HepG2 (cell line): ENCODE measurements around the gene VPS54. TPM values are rescaled to one million over a fixed set of nuclear protein-coding genes. Genes with fewer than 3 reads are reported as not detected.

ENCODE experiments used
- ARID5B ChIP-seq: IDR thresholded peaks from 2 replicates; pipeline ENCODE4 v1.4.0; 2020; ENCODE audit warnings: mild to moderate bottlenecking, missing genetic modification reagents
- ATF6 ChIP-seq: sonication (generic); formaldehyde crosslinking; conservative IDR thresholded peaks from 2 replicates; pipeline ENCODE4 v1.4.0; 2020; ENCODE audit warnings: missing genetic modification reagents
- ETV5 ChIP-seq: IDR thresholded peaks from 2 replicates; pipeline ENCODE4 v1.6.1; 2018; ENCODE audit warnings: missing biosample characterization, missing genetic modification reagents, inconsistent platforms, borderline replicate concordance
- HNRNPH1 ChIP-seq: fragments of 200-400 bp; formaldehyde crosslinking; optimal IDR thresholded peaks from 2 replicates; pipeline ENCODE3; 2017; ENCODE audit warnings: mild to moderate bottlenecking, low read depth, low read length
- IRF2 ChIP-seq: IDR thresholded peaks from 2 replicates; pipeline ENCODE4 v1.6.1; 2018; ENCODE audit warnings: missing genetic modification reagents, missing compliant biosample characterization
- MLXIP ChIP-seq: sonication (generic); formaldehyde crosslinking; IDR thresholded peaks from 2 replicates; pipeline ENCODE4 v1.9.0; 2021; ENCODE audit warnings: missing genetic modification reagents, borderline replicate concordance
- NCOA5 ChIP-seq: sonication (generic); formaldehyde crosslinking; IDR thresholded peaks from 2 replicates; pipeline ENCODE4 v1.4.0; 2020; ENCODE audit warnings: missing genetic modification reagents
- NR3C1 ChIP-seq: sonication (generic); formaldehyde crosslinking; IDR thresholded peaks from 2 replicates; pipeline ENCODE4 v1.4.0; 2020; ENCODE audit warnings: missing genetic modification reagents
- PITX1 ChIP-seq: sonication (generic); formaldehyde crosslinking; IDR thresholded peaks from 2 replicates; pipeline ENCODE4 v1.5.1; 2020; ENCODE audit warnings: mild to moderate bottlenecking, missing genetic modification reagents
- POLR2G ChIP-seq: fragments of 200-400 bp; formaldehyde crosslinking; IDR thresholded peaks from 2 replicates; pipeline ENCODE4 v1.6.1; 2018; ENCODE audit warnings: mild to moderate bottlenecking, low read depth, low read length, moderate library complexity
- RAD21 ChIP-seq: fragments of 450-650 bp; formaldehyde crosslinking; IDR thresholded peaks from 2 replicates; pipeline ENCODE4 v1.5.0; 2020; ENCODE audit warnings: mild to moderate bottlenecking
- RARA ChIP-seq: IDR thresholded peaks from 2 replicates; pipeline ENCODE4 v1.6.1; 2016; ENCODE audit warnings: missing genetic modification reagents, missing compliant biosample characterization
- RBM39 ChIP-seq: fragments of 200-400 bp; formaldehyde crosslinking; IDR thresholded peaks from one replicate; pipeline ENCODE4 v1.6.1; 2018; ENCODE audit warnings: antibody characterized with exemption, mild to moderate bottlenecking, low read depth, low read length; ENCODE audit not compliant: poor library complexity, severe bottlenecking
- TRAFD1 ChIP-seq: sonication (generic); formaldehyde crosslinking; IDR thresholded peaks from 2 replicates; pipeline ENCODE4 v1.5.1; 2020; ENCODE audit warnings: missing genetic modification reagents, mild to moderate bottlenecking, borderline replicate concordance
- ZNF547 ChIP-seq: sonication (generic); formaldehyde crosslinking; IDR thresholded peaks from 2 replicates; pipeline ENCODE4 v1.5.1; 2020; ENCODE audit warnings: mild to moderate bottlenecking, missing genetic modification reagents
- ZNF614 ChIP-seq: IDR thresholded peaks from 2 replicates; pipeline ENCODE4 v1.6.1; 2018; ENCODE audit warnings: missing biosample characterization, missing genetic modification reagents, inconsistent platforms, borderline replicate concordance
- ZNF629 ChIP-seq: sonication (generic); formaldehyde crosslinking; conservative IDR thresholded peaks from 2 replicates; pipeline ENCODE4 v1.5.0; 2020; ENCODE audit warnings: missing genetic modification reagents
- ZNF639 ChIP-seq: conservative IDR thresholded peaks from 2 replicates; pipeline ENCODE4 v1.6.1; 2018; ENCODE audit warnings: missing genetic modification reagents
- ZNF788 ChIP-seq: sonication (generic); formaldehyde crosslinking; IDR thresholded peaks from 2 replicates; pipeline ENCODE4 v1.5.0; 2020; ENCODE audit warnings: mild to moderate bottlenecking, missing genetic modification reagents, borderline replicate concordance
- polyA plus RNA-seq, 8 experiments: library from polyadenylated mRNA; depleted of rRNA in 3 of 8; stranded (reverse) in 7 of 8; unstranded in 1 of 8; fragments of >200 nt; fragmentation: Illumina TruSeq in 4 of 8; extraction: Trizol in 4 of 8; gene quantifications; 2 replicates each; pipeline versions ENCODE4 v1.2.1 to v1.2.3, GENCODE V29; 2011 to 2016; ENCODE audit warnings: low read depth in 4 of 8, missing spikeins in 1 of 8, mixed read lengths in 1 of 8; ENCODE audit not compliant: insufficient read depth in 1 of 8
- total RNA-seq, 5 experiments: library from RNA; depleted of rRNA; stranded (reverse); fragments of >200 nt; fragmentation: Illumina TruSeq; extraction: Trizol; gene quantifications; 2 replicates each; pipeline ENCODE4 v1.2.3, GENCODE V29; 2016; ENCODE audit warnings: low read depth in 1 of 5

The VPS54 gene
- total and polyA plus RNA-seq, 2 of the 13 experiments (the other 11 are each of a cell fraction or from before 2014, with no cell fraction given) = 64.7 to 77.5 TPM

GRCh38 chr2:64021578-64021977 lies 2.4 kb upstream of the VPS54 start (continued):
- TF ChIP-seq ARID5B (CRISPR knock-in tag) = peak; percentile 69
- TF ChIP-seq ZNF629 (CRISPR knock-in tag) = no peak
- TF ChIP-seq ATF6 (CRISPR knock-in tag) = no peak
- TF ChIP-seq RBM39 = no peak
- TF ChIP-seq ETV5 (CRISPR knock-in tag) = peak; percentile 55; the same call in 1 of the 2 replicates
- TF ChIP-seq ZNF639 (CRISPR knock-in tag) = no peak
- TF ChIP-seq ZNF788 (CRISPR knock-in tag) = no peak
- no peak for TF ChIP-seq TRAFD1 (CRISPR knock-in tag)
- 0 out of 2 replicates have a peak, but pooled peaks have one; percentile 47 for TF ChIP-seq ZNF614
- TF ChIP-seq ZNF547 = no peak
- no peak for TF ChIP-seq PITX1 (CRISPR knock-in tag)
- peak; percentile 60 for TF ChIP-seq RARA (CRISPR knock-in tag)
- TF ChIP-seq POLR2G = no peak
- TF ChIP-seq HNRNPH1 = no peak
- no peak for TF ChIP-seq NR3C1 (CRISPR knock-in tag)
- no peak for TF ChIP-seq RAD21 (CRISPR knock-in tag)
- no peak for TF ChIP-seq MLXIP
- TF ChIP-seq NCOA5 = no peak
- TF ChIP-seq IRF2 = peak; percentile 55; the same call in 1 of the 2 replicates
